Activated naive CD4-positive, alpha-beta T cell (primary cell): ENCODE data around the gene PTPN14.

Experiments
- DNase-seq, 4 experiments: peaks; one replicate each; lab custom pipeline; 2025; lab: John Stamatoyannopoulos, UW

Gene PTPN14

GRCh38 chr1:214453109-214453722 is 98.2 kb downstream of the PTPN14 start:
- DNase-seq = no peak

GRCh38 chr1:214452152-214452784 is 99.1 kb downstream of the PTPN14 start:
- no peak for DNase-seq

GRCh38 chr1:214451596-214451995 is 99.8 kb downstream of the PTPN14 start:
- no peak for DNase-seq

GRCh38 chr1:214449371-214449770 is 102.0 kb downstream of the PTPN14 start:
- no peak for DNase-seq

GRCh38 chr1:214448536-214448935 is 102.9 kb downstream of the PTPN14 start:
- no peak for DNase-seq

GRCh38 chr1:214447557-214447871 is 103.9 kb downstream of the PTPN14 start:
- DNase-seq = no peak

GRCh38 chr1:214446772-214447556 is 104.4 kb downstream of the PTPN14 start:
- no peak for DNase-seq

GRCh38 chr1:214445831-214446614 is 105.4 kb downstream of the PTPN14 start:
- DNase-seq = no peak

GRCh38 chr1:214445199-214445598 is 106.2 kb downstream of the PTPN14 start:
- no peak for DNase-seq

- DNase-seq = no peak
Observed at GRCh38 chr1:214444182-214444939, 107.0 kb downstream of the PTPN14 start.

GRCh38 chr1:214441119-214441518 is 110.3 kb downstream of the PTPN14 start:
- no peak for DNase-seq

GRCh38 chr1:214440219-214440965 is 111.0 kb downstream of the PTPN14 start:
- DNase-seq = no peak

GRCh38 chr1:214439352-214440119 is 111.9 kb downstream of the PTPN14 start:
- no peak for DNase-seq

GRCh38 chr1:214438530-214438929 is 112.9 kb downstream of the PTPN14 start:
- no peak for DNase-seq

- no peak for DNase-seq
Observed at GRCh38 chr1:214438075-214438474, 113.3 kb downstream of the PTPN14 start.

- DNase-seq = no peak
Observed at GRCh38 chr1:214435867-214436266, 115.5 kb downstream of the PTPN14 start.

- no peak for DNase-seq
Observed at GRCh38 chr1:214432245-214432644, 119.2 kb downstream of the PTPN14 start.

GRCh38 chr1:214429951-214430770 is 121.2 kb downstream of the PTPN14 start:
- no peak for DNase-seq

- DNase-seq = peak in 2 of 4 experiments; percentile 4 to 33
Observed at GRCh38 chr1:214427871-214428277, 123.5 kb downstream of the PTPN14 start.
